ENCODE data around the gene OR4D11. TPM values are rescaled to one million over a fixed set of nuclear protein-coding genes. Genes with fewer than 3 reads are reported as not detected.
"Not testable (repeated sequence)": the region's sequence is repeated elsewhere in the genome, so short reads cannot be mapped to it uniquely, and the experiment has no call there.

The OR4D11 gene
- total RNA-seq, 1 experiment from 2014 or later: not detected

GRCh38 chr11:59501931-59502330 lies 1.4 kb upstream of the OR4D11 start:
- Mint-ChIP-seq H3K36me3 (ENCODE audit: insufficient read depth, unreplicated experiment) (no peaks in the 10 kb centered on the region), H3K27me3 (ENCODE audit: unreplicated experiment) (peaks cover 62% of the 10 kb centered on the region), H3K27ac (ENCODE audit: unreplicated experiment) (no peak overlapping the region), H3K4me1 (ENCODE audit: low read depth, unreplicated experiment) (no peaks in the 10 kb centered on the region), H3K9me3 (ENCODE audit: low read depth, unreplicated experiment) (no peaks in the 10 kb centered on the region), H3K4me3 (ENCODE audit: low read depth, unreplicated experiment) (no peak overlapping the region)
- intact Hi-C loops (cut with micrococcal nuclease; ENCODE audit: unreplicated experiment): no loop called here
- no peak for DNase-seq
- CTCF ChIA-PET: no interaction called here
- no peak for TF ChIP-seq CTCF (IDR thresholded peaks at IDR 0.05; ENCODE audit: unreplicated experiment)
- BruUV-seq (replicated peaks): no TSS peak

DNA sequence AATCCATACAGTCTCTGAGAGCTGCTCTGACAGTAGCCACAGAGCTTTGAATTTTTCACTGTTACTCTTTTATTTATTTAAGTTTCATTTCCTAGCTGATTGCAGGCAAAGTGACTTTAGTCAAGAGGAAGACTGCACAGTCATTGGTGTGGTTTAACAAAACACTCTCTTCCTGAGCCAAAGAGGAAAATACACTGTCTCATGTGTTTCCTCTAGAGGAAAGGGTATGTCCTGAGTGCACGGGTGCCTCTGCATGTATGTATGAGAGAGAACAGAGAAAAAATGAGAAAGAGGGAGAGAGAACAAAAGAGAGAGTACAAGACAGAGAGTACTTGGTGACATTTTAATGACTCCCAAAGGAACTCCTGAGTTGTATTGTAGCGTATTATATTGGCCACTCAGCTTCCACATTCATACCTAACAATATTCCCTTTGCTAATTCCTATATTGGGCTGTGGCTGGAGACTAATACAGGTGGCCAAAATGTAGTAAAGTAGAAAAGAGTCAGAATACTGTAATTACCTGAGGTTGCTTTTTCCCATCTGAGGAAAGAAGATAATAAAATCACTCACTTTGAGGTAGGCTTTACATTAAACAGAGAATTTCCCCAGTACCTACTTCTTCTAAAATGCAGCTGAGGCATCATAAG lies 7.7 kb downstream of the OR4D11 start, which contains the start of gene OR4D9:
OR4D9 (plus strand) TSS at position 599 of the 649 bp plus-strand sequence. CDS start 3,374 bp downstream, outside the sequence.
- TF ChIP-seq CTCF (IDR thresholded peaks at IDR 0.05; ENCODE audit: unreplicated experiment): no peak
- no TSS peak for BruUV-seq (replicated peaks)
- no peaks in the 10 kb centered on the region for H3K27me3 Mint-ChIP-seq (ENCODE audit: unreplicated experiment)

GRCh38 chr11:59511675-59512074 lies 8.3 kb downstream of the OR4D11 start:
- TF ChIP-seq CTCF (IDR thresholded peaks at IDR 0.05; ENCODE audit: unreplicated experiment): no peak

More for the DNA sequence above, 7.7 kb downstream of the OR4D11 start, which contains the start of gene OR4D9:
- Mint-ChIP-seq H3K4me3 (ENCODE audit: low read depth, unreplicated experiment) (no peak within 1 kb of the TSS), H3K36me3 (ENCODE audit: insufficient read depth, unreplicated experiment) (no peaks in the 10 kb centered on the region), H3K4me1 (ENCODE audit: low read depth, unreplicated experiment) (no peaks in the 10 kb centered on the region), H3K9me3 (ENCODE audit: low read depth, unreplicated experiment) (no peaks in the 10 kb centered on the region), H3K27ac (ENCODE audit: unreplicated experiment) (no peak within 1 kb of the TSS)
- CTCF ChIA-PET: no interaction called here
- DNase-seq: no peak
- intact Hi-C loops (cut with micrococcal nuclease; ENCODE audit: unreplicated experiment): no loop called here

DNA sequence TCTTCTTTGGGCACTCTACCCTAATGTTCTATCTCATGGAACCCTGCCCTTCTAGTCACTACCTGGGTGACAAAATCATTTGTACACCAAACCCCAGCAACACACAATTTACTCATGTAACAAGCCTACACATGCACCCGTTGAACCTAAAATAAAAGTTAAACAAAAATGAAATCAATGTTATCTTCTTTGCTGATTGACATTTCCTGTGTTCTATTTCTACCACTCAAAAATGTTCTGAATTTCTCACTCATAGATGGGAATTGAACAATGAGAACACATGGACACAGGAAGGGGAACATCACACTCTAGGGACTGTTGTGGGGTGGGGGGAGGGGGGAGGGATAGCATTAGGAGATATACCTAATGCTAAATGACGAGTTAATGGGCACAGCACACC lies 16.8 kb downstream of the OR4D11 start:
- H3K4me1 Mint-ChIP-seq (ENCODE audit: low read depth, unreplicated experiment); H3K27ac Mint-ChIP-seq (ENCODE audit: unreplicated experiment); CTCF ChIA-PET; H3K9me3 Mint-ChIP-seq (ENCODE audit: low read depth, unreplicated experiment); DNase-seq; H3K4me3 Mint-ChIP-seq (ENCODE audit: low read depth, unreplicated experiment); intact Hi-C loops (cut with micrococcal nuclease; ENCODE audit: unreplicated experiment); H3K36me3 Mint-ChIP-seq (ENCODE audit: insufficient read depth, unreplicated experiment); BruUV-seq (replicated peaks): not testable (repeated sequence)
- peaks cover 40% of the 10 kb centered on the region for H3K27me3 Mint-ChIP-seq (ENCODE audit: unreplicated experiment)

More at GRCh38 chr11:59511675-59512074, 8.3 kb downstream of the OR4D11 start:
- DNase-seq: no peak
- no peaks in the 10 kb centered on the region for H3K9me3 Mint-ChIP-seq (ENCODE audit: low read depth, unreplicated experiment)
- BruUV-seq (replicated peaks): no TSS peak
- no peak overlapping the region for H3K4me3 Mint-ChIP-seq (ENCODE audit: low read depth, unreplicated experiment)
- H3K27me3 Mint-ChIP-seq (ENCODE audit: unreplicated experiment): no peaks in the 10 kb centered on the region
- H3K27ac Mint-ChIP-seq (ENCODE audit: unreplicated experiment): no peak overlapping the region
- intact Hi-C loops (cut with micrococcal nuclease; ENCODE audit: unreplicated experiment): no loop called here
- CTCF ChIA-PET: no interaction called here
- H3K36me3 Mint-ChIP-seq (ENCODE audit: insufficient read depth, unreplicated experiment): no peaks in the 10 kb centered on the region
- H3K4me1 Mint-ChIP-seq (ENCODE audit: low read depth, unreplicated experiment): no peaks in the 10 kb centered on the region

GRCh38 chr11:59520741-59521140 lies 17.4 kb downstream of the OR4D11 start:
- intact Hi-C loops (cut with micrococcal nuclease; ENCODE audit: unreplicated experiment): no loop called here
- BruUV-seq (replicated peaks): no TSS peak
- no peak for TF ChIP-seq CTCF (IDR thresholded peaks at IDR 0.05; ENCODE audit: unreplicated experiment)
- no peak overlapping the region for H3K27ac Mint-ChIP-seq (ENCODE audit: unreplicated experiment)
- CTCF ChIA-PET: no interaction called here
- H3K9me3 Mint-ChIP-seq (ENCODE audit: low read depth, unreplicated experiment): no peaks in the 10 kb centered on the region
- H3K36me3 Mint-ChIP-seq (ENCODE audit: insufficient read depth, unreplicated experiment): no peaks in the 10 kb centered on the region
- no peaks in the 10 kb centered on the region for H3K4me1 Mint-ChIP-seq (ENCODE audit: low read depth, unreplicated experiment)
- H3K4me3 Mint-ChIP-seq (ENCODE audit: low read depth, unreplicated experiment): no peak overlapping the region
- no peak for DNase-seq
- peaks cover 44% of the 10 kb centered on the region for H3K27me3 Mint-ChIP-seq (ENCODE audit: unreplicated experiment)
